Anterior cingulate cortex (tissue), 58 donors: ENCODE data around the gene TIMM17B.

Experiments used
- DNase-seq, 58 donors: peaks; one replicate each; lab custom pipeline; 2025; lab: John Stamatoyannopoulos, UW

Gene TIMM17B

GRCh38 chrX:48919360-48919841 is 21.8 kb upstream of the TIMM17B start:
- peak in 6 of 58 donors; percentile 1 to 45 (median 28) for DNase-seq

- DNase-seq: peak; percentile 7 to 90 (median 71)
Observed at GRCh38 chrX:48918643-48919340, 21.2 kb upstream of the TIMM17B start, which contains the start of gene PIM2. TSS of gene PIM2 (minus strand) at chrX:48919024. CDS start at chrX:48918834, 190 bp downstream.

- DNase-seq: no peak
Observed at GRCh38 chrX:48918301-48918642, 20.7 kb upstream of the TIMM17B start.

GRCh38 chrX:48917139-48918001 is 19.8 kb upstream of the TIMM17B start:
- DNase-seq: peak in 57 of 58 donors; percentile 8 to 84 (median 74)

- DNase-seq: no peak
Observed at GRCh38 chrX:48914593-48915493, 17.3 kb upstream of the TIMM17B start.

- no peak for DNase-seq
Observed at GRCh38 chrX:48913605-48914366, 16.2 kb upstream of the TIMM17B start.

DNA sequence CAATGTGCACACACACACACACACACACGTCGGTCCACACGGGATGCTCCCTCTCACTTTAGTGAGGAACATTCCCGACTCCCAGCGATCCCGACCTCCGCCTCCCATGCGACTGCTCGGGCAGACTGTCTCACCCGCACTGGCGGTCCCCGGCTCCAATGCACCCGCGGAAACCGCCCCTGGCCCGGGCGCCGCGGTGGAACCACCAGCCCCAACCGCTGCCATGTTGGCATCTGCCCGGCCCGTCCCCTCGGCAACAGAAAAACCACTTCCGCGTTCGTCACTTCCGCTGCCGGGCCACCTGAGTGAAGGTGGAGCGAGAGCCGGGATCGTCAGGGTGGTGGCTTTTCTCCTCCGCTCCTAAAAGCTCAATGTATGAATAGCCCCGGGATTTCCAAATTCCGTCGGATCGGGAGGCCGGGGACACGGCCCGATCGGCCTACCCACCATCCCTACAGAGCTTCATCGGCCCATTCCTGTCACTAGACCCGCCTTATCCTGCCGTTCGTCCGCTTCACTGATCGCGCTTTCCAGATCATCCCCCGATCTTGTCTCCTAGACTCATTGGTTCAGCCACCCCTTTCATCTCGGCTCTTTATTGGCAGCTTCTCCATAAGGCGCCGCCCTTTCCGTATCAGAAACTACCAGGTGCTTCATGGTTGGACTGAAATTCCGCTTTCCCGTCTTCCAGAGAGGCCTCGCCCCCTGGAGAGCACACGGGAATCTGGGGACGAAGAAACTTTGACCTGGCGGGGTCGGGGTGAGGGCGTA is 14.0 kb upstream of the TIMM17B start, which contains the start of gene SLC35A2:
Gene SLC35A2 (minus strand): TSS at position 235 of the 771 bp plus-strand sequence. CDS start 10 bp downstream, at position 225.
- DNase-seq: peak in 57 of 58 donors; percentile 7 to 88 (median 66)

DNA sequence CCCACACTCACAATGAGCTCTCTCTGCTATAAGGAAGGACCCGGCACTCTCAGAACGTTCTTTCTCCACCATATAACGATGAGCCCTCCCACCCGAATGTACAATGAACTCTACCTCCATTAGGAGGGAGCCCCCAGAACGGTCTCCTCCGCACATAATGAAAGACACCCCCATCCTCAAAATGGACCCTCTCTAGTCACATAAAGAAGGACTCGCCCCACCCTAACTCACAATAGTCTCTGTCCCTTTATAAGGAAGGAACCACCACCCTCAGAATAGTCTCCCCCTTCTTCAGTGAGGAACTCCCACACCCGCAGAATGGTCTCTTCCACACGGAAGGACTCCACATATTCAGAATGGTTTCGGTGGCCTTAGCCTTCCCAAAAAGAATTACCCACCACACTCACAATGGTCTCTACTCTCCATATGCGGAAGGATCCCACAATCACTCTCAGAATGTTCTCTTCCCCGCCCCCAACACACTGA is 13.4 kb upstream of the TIMM17B start:
- DNase-seq: no peak

GRCh38 chrX:48909703-48910294 is 12.2 kb upstream of the TIMM17B start:
- DNase-seq: no peak

- no peak for DNase-seq
Observed at GRCh38 chrX:48908600-48908999, 11.0 kb upstream of the TIMM17B start.

GRCh38 chrX:48905090-48905790 is 7.7 kb upstream of the TIMM17B start:
- DNase-seq: no peak

DNA sequence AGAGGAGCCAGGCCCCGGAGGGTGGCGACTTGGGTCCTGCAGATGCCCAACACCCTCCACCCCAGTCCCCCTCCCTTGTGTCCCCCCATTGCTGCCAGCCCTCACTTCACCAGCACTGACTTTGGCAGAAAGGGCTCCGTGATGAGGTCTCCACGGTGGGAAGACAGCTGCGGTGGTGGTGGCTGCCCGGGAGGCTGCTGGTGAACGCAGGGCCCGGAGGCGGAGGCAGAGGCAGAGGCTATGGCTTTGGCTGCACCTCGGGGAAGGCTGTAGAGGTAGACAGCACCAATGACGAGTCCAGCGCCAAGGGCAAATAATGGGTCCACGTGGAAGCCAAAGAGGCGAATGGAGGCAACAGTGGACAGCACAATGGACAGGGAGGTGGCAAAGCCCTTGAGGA is 7.1 kb upstream of the TIMM17B start:
- DNase-seq: no peak

DNA sequence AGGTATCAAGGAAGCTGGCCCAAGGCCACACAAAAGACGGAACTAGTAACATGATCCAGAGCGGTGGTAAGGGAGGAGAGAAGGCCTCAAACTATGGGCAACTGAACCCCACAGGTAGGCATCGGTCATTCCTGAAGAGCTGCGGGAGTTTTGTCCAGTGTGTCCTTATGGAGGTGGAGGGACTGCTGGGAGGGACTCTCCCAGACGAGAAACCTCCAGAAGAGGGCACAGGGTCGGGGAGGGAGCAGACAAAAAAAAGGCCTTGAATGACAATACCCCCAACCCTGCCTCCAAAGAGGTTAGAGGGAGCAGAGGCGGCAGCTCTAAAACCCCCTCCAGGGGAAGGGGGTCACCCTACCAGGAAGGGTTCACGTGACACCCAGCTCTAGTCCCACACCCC is 6.6 kb upstream of the TIMM17B start:
- DNase-seq: no peak

DNA sequence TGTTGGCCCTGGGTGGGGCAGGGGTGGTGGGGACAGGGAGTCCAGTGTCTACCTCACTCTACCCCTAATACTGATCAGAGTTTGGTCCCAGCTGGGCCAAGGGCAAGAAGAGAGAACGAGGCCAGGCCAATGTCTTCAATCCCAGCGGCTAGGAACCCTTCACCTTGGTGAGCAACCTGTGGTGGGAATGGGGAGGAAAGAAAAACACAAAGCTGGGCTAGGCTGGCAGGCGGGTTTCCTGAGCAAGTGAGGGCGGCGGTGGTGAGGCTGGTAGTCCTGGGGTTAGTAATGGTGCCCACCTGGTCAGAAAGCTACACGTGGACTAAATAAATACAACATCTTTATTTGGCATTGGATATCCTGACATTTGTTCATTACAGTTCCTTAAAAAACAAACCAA is 5.7 kb upstream of the TIMM17B start:
- no peak for DNase-seq

GRCh38 chrX:48902776-48903175 is 5.2 kb upstream of the TIMM17B start:
- no peak for DNase-seq

DNA sequence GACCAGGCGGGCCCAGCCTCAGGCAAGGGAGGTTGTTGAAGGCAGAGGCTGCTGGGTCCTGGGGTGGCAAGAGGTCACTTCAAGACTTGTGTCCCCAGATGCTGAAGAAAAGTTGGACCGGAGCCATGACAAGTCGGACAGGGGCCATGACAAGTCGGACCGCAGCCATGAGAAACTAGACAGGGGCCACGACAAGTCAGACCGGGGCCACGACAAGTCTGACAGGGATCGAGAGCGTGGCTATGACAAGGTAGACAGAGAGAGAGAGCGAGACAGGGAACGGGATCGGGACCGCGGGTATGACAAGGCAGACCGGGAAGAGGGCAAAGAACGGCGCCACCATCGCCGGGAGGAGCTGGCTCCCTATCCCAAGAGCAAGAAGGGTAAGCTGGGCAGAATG is 4.6 kb upstream of the TIMM17B start:
- DNase-seq: no peak

GRCh38 chrX:48901069-48901468 is 3.5 kb upstream of the TIMM17B start:
- no peak for DNase-seq

GRCh38 chrX:48899078-48899410 is 1.5 kb upstream of the TIMM17B start:
- DNase-seq: no peak
